IMR-90 (cell line): ENCODE results near the gene SLC25A40.

Experiments
- CTCF ChIP-seq: conservative IDR thresholded peaks from 2 replicates; pipeline ENCODE4 v1.5.1; 2012; ENCODE audit warnings: mild to moderate bottlenecking, low read depth, low read length, improper control_type of control experiment
- MAFK ChIP-seq: IDR thresholded peaks from 2 replicates; pipeline ENCODE4 v1.6.1; 2012; ENCODE audit warnings: low read depth, low read length, improper control_type of control experiment
- MXI1 ChIP-seq: IDR thresholded peaks from 2 replicates; pipeline ENCODE4 v1.6.1; 2012; ENCODE audit warnings: low read depth, mild to moderate bottlenecking, low read length, moderate library complexity, borderline replicate concordance
- RAD21 ChIP-seq: IDR thresholded peaks from 2 replicates; pipeline ENCODE4 v1.6.1; 2012; ENCODE audit warnings: low read length, improper control_type of control experiment
- SMC3 ChIP-seq: fragments of 150-350 bp; IDR thresholded peaks from 2 replicates; pipeline ENCODE4 v1.6.1; 2016; ENCODE audit warnings: low read depth, mild to moderate bottlenecking, antibody characterized with exemption, low read length, moderate library complexity
- TF ChIP-seq, protein P1 (sequence below): fragments of 150-350 bp; IDR thresholded peaks from 2 replicates; pipeline ENCODE4 v1.6.1; 2017; ENCODE audit warnings: mild to moderate bottlenecking, antibody characterized with exemption, low read length, low read depth

- TF ChIP-seq CTCF (no peak), RAD21 (no peak), MAFK (no peak), SMC3 (no peak), MXI1 (no peak)
- TF ChIP-seq, protein P1, sequence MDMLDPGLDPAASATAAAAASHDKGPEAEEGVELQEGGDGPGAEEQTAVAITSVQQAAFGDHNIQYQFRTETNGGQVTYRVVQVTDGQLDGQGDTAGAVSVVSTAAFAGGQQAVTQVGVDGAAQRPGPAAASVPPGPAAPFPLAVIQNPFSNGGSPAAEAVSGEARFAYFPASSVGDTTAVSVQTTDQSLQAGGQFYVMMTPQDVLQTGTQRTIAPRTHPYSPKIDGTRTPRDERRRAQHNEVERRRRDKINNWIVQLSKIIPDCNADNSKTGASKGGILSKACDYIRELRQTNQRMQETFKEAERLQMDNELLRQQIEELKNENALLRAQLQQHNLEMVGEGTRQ: no peak
Observed at GRCh38 chr7:87895363-87895762, 19.2 kb upstream of the SLC25A40 start.
